HG02852 (cell line): ENCODE measurements around the gene PLPPR4.

ENCODE experiments used
- ATAC-seq: cut with Tn5 transposase; IDR thresholded peaks from one replicate; pipeline ENCODE4 v1.9.1; 2021; ENCODE audit warnings: mild to moderate bottlenecking, moderate library complexity; ENCODE audit not compliant: unreplicated experiment

Gene PLPPR4

GRCh38 chr1:99334991-99335390 lies 70.7 kb downstream of the PLPPR4 start:
- no peak for ATAC-seq

GRCh38 chr1:99347041-99347684 lies 82.9 kb downstream of the PLPPR4 start:
- no peak for ATAC-seq

- ATAC-seq: no peak
Observed at GRCh38 chr1:99348397-99349132, 84.3 kb downstream of the PLPPR4 start.

GRCh38 chr1:99352821-99353220 lies 88.5 kb downstream of the PLPPR4 start:
- no peak for ATAC-seq

- no peak for ATAC-seq
Observed at GRCh38 chr1:99358770-99359169, 94.5 kb downstream of the PLPPR4 start.
